Cerebellar nuclear complex (tissue), 1 donor: ENCODE results near the gene ERVV-1.
"Not testable (repeated sequence)": the region's sequence is repeated elsewhere in the genome, so short reads cannot be mapped to it uniquely, and the experiment has no call there.

Experiments used
- DNase-seq, 2 experiments: peaks; one replicate each; lab custom pipeline; 2025; lab: John Stamatoyannopoulos, UW

ERVV-1 gene, protein sequence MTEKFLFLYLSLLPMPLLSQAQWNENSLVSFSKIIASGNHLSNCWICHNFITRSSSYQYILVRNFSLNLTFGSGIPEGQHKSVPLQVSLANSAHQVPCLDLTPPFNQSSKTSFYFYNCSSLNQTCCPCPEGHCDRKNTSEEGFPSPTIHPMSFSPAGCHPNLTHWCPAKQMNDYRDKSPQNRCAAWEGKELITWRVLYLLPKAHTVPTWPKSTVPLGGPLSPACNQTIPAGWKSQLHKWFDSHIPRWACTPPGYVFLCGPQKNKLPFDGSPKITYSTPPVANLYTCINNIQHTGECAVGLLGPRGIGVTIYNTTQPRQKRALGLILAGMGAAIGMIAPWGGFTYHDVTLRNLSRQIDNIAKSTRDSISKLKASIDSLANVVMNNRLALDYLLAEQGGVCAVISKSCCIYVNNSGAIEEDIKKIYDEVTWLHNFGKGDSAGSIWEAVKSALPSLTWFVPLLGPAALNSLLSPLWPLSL

DNA sequence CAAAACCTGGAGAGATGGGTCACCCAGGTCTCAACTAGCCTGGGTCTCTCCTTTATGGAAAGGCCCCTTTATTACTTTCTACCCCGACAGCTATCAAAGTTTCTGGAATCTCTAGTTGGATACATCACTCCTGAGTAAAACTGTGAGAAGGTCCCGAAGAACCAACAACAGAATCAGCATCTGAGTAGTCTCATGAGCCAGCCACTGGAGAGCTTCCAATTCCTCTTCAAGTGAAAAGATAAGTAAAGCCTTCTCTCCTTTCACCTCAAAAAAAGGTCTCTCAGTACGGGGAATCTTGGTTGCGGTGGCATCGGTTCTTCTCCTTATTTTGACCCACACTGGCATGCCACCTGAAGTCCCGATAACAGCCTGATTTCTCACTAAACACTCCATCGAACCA is at the start of gene ERVV-1:
Gene ERVV-1, plus strand, starts transcription at position 301 of the 400 bp plus-strand sequence. CDS start 170 bp downstream, outside the sequence.
- no peak for DNase-seq

DNA sequence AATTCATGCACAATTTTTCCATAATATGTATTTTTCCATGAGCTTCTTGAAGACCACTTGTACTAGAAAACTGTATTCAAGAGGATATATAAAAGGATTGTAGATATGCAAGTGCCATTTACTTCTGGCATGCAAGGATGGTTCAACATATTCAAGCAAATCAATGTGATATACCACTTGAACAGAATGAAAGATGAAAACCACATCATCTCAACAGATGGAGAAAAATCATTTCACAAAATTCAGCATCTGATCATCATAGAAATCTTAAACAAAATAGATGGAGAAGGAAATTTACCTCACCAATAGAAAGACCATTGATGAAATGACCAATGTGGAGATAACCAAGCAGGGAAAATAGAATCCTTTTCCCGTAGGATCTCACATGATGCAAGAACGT is 45.9 kb upstream of the ERVV-1 start:
- DNase-seq: no peak

- no peak for DNase-seq
Observed at GRCh38 chr19:52981329-52981728, 32.4 kb upstream of the ERVV-1 start.

DNA sequence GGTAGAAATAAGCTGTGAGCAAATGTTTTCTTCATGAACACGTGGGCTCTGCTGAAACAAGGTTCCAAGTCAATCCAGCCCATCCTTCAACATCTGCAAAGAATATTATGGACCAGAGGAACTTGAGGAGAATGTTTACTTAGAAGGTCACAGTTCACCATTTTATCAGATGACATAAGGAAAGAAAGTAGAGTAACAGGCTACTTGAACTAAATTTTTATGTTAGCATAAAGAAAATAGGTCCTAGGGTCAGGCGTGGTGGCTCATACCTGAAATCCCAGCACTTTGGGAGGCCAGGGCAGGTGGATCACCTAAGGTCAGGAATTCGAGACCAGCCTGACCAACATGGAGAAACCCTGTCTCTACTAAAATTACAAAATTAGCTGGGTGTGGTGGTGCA is 30.6 kb upstream of the ERVV-1 start:
- not testable (repeated sequence) for DNase-seq

DNA sequence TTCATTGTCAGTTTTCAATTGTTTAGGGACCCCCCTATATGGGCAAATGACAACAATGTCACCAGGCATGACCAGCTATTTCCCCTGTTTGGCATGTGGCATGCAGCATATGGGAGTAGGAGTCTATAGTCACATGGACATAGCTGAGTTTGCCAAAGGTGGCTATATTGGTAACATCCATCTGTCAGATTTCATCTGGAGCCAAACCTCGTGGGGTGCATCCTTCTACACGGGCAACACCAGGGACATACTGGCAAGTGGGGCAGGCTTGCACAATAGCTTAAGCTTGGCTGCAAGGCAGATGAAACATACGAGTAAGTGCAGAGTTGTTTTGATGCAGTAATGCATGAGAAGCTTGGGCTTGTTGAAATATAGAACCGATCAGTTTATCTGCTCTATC is 26.5 kb upstream of the ERVV-1 start:
- DNase-seq: peak; percentile 97 to 99

GRCh38 chr19:52988506-52988905 is 25.2 kb upstream of the ERVV-1 start:
- DNase-seq: no peak

GRCh38 chr19:52990759-52991418 is 22.8 kb upstream of the ERVV-1 start:
- DNase-seq: no peak

DNA sequence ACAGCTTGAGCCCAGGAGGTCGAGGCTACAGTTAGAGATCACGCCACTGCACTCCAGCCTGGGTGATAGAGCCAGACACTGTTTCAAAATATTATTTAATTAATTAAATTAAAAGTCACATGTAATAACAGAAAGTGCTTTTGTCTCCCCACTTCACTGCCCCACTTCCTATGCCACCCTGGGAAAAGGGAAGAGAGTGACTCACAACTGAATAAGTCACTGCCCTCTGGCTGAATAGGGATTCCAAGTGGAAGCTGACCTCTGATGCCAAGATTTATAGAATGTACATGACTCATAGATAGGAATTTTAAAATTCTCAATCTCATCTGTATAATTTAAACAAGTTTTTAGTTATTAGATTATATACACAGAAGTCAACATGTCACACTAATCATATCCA is 22.2 kb upstream of the ERVV-1 start:
- no peak for DNase-seq

GRCh38 chr19:52992109-52993004 is 21.4 kb upstream of the ERVV-1 start:
- peak in 1 of 2 experiments; percentile 66 for DNase-seq

GRCh38 chr19:52993342-52994178 is 20.2 kb upstream of the ERVV-1 start:
- DNase-seq: peak in 1 of 2 experiments; percentile 89

GRCh38 chr19:52995711-52996110 is 18.0 kb upstream of the ERVV-1 start:
- DNase-seq: no peak

DNA sequence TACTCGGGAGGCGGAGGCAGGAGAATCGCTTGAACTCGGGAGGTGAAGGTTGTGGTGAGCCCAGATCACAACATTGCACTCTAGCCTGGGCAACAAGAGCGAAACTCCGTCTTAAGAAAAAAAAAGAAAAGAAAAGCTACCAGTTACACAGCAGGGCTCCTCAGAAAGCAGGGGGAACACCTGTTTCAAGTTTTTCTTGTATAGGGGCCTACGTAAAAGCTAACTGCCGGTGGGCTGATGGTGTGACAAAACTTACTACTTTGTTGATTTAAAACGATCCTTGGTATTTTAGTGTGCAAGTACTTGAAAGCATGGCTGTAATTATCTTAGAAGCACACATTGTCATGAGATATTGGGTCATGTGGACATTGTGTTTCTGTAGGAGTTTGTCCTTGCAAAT is 15.7 kb upstream of the ERVV-1 start:
- DNase-seq: no peak

DNA sequence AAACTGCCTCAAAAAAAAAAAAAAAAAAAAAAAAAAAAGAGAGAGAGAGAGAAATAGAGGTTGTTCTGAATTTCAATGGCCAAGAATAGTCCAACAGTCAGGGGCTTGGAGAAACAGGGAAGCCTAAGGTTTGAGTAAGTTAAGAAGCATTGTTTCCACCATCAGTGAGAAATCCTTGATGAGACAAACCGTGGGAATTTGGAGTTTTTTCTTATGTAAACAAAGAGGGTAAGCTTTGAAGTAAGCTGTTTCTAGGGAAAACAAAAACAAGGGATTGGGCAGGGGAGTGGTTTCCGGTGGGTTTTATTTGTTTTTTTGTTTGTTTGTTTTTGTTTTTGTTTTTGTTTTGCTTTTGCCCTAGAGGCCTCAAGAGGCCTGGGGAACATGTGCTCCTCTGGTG is 11.2 kb upstream of the ERVV-1 start:
- DNase-seq: no peak

GRCh38 chr19:53004242-53004641 is 9.5 kb upstream of the ERVV-1 start:
- DNase-seq: no peak

DNA sequence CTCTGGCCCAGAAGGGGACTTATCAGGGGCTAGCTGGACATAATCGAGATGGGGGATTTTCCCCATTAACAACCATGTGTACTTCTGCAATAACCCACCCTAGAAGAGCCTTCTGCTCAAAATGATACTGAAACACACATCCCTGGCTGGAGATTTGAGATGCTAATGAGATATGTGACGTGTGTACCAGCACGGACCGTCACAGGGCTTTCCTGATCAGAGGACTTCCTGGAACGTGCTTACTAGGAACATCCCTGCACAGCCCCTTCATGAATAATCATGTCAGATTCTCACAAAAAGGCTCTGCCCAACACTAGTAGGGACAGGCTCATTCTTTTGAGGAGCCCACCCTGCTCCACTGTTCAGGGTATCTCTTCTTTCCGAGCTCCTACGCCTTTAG is 6.5 kb upstream of the ERVV-1 start:
- DNase-seq: no peak

- no peak for DNase-seq
Observed at GRCh38 chr19:53007606-53008005, 6.1 kb upstream of the ERVV-1 start.

GRCh38 chr19:53008061-53008778 is 5.5 kb upstream of the ERVV-1 start:
- no peak for DNase-seq

DNA sequence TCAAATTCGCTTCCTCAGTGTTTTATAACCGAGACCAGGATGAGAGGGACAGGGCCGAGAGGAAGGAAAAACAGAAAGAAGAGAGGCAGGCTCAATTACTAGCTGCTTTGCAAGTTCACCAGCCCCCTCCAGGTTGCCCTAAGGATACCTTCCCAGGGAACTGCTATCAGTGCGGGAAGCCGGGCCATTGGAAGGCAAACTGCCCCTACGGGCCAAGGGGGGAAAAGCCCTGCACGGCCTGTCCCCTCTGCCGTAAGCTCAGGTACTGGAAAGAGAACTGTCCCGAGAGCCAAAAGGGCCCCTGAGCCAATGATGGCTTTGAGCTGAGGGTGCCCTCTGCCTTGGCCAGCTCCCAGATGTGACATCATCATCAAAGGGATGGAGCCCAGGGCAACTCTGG is 3.2 kb upstream of the ERVV-1 start:
- no peak for DNase-seq

GRCh38 chr19:53012006-53012405 is 1.7 kb upstream of the ERVV-1 start:
- no peak for DNase-seq

- no peak for DNase-seq
Observed at GRCh38 chr19:53015159-53015558, 1.4 kb downstream of the ERVV-1 start.

- DNase-seq: no peak
Observed at GRCh38 chr19:53015730-53016129, 2.0 kb downstream of the ERVV-1 start.
